A673 (cell line): ENCODE results near the gene FNTB.

Experiments
- CTCF ChIP-seq: fragments of 300-800, 200-600 bp; sonication (generic); conservative IDR thresholded peaks from 2 replicates; pipeline ENCODE4 v1.5.1; 2017; ENCODE audit warnings: low read depth, mild to moderate bottlenecking, antibody characterized with exemption, low read length, moderate library complexity, mixed read lengths
- EZH2 ChIP-seq: fragments of 200-600 bp; sonication (generic); IDR thresholded peaks from 2 replicates; pipeline ENCODE4 v1.6.1; 2017; ENCODE audit warnings: borderline replicate concordance, low read depth, mild to moderate bottlenecking, mixed read lengths, antibody characterized with exemption, low read length; ENCODE audit not compliant: poor library complexity, severe bottlenecking

- TF ChIP-seq CTCF: no peak
- TF ChIP-seq EZH2: no peak
Observed at GRCh38 chr14:65107200-65107599, 120.5 kb downstream of the FNTB start.
